GM19372 (cell line): ENCODE measurements around the gene NXPH1.

Experiments used
- ATAC-seq: cut with Tn5 transposase; IDR thresholded peaks from one replicate; pipeline ENCODE4 v1.9.1; 2021; ENCODE audit warnings: mild to moderate bottlenecking, low read depth, moderate library complexity; ENCODE audit not compliant: unreplicated experiment

NXPH1 gene

GRCh38 chr7:8585591-8585990 is 152.2 kb downstream of the NXPH1 start:
- ATAC-seq = no peak

- ATAC-seq = no peak
Measured at GRCh38 chr7:8590225-8590624, 156.8 kb downstream of the NXPH1 start.

GRCh38 chr7:8590791-8591190 is 157.4 kb downstream of the NXPH1 start:
- no peak for ATAC-seq

DNA sequence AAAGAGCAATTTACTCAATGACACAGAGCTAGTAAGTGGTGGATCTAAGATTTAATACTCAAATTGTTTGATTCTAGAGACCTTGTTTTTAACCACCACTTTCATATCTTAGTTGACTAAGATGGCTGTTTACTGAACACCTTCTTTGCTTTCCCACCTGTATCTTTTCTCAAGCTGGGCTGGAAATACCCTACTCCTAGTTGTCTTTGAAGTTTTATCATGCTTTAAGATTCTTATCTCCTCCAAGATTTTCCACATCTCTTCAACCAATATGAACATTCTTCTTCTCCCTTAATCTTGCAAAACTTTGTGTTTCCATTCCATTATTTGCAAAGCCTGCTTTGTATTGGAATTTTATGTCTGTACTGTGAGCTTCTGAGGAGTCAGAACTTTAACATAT is 157.9 kb downstream of the NXPH1 start:
- no peak for ATAC-seq

GRCh38 chr7:8592167-8592566 is 158.8 kb downstream of the NXPH1 start:
- ATAC-seq = no peak

DNA sequence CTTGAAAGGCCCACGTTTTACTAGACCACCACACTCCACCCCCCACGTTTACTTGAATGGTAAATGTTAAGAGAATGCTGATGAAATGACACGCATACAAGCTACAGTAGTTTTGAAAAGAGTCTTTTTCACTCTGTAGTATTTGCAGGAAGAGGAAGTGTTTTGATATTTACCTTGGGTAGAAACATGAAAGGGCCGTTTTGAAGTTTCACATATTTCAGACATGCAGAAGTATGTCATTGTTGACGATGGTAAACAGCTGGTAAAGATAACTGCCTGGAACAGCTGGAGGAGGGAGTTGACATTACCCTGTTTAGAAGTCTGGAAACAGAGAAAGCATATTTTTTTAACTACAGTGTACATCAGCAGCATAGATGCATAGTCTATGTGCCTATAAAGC is 160.7 kb downstream of the NXPH1 start:
- ATAC-seq = no peak

GRCh38 chr7:8597565-8597964 is 164.2 kb downstream of the NXPH1 start:
- ATAC-seq = no peak

- no peak for ATAC-seq
Measured at GRCh38 chr7:8601121-8601520, 167.7 kb downstream of the NXPH1 start.

- no peak for ATAC-seq
Measured at GRCh38 chr7:8605221-8605620, 171.8 kb downstream of the NXPH1 start.

- ATAC-seq = no peak
Measured at GRCh38 chr7:8612584-8612983, 179.2 kb downstream of the NXPH1 start.

- no peak for ATAC-seq
Measured at GRCh38 chr7:8613191-8613590, 179.8 kb downstream of the NXPH1 start.

- ATAC-seq = no peak
Measured at GRCh38 chr7:8615019-8615418, 181.6 kb downstream of the NXPH1 start.

GRCh38 chr7:8618441-8619070 is 185.1 kb downstream of the NXPH1 start:
- no peak for ATAC-seq

DNA sequence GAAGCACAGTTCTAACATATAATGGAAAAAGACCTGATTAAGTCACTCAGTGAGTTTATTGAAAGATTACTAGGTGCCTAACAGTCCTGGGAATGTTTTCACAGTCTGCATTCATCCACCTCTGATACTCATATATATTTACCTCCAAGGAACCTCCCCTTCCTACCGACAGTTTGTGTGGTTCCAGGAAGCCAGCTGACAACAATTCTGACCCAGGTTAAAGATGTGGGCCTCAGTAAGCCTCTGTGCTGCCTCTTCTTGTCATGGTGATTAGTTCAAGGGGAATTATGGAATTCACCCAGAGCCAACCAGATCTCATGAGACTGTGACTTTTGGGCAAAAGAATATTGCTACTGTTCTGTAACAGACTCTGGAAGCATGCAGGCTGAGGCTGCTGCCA is 186.8 kb downstream of the NXPH1 start:
- ATAC-seq = no peak

DNA sequence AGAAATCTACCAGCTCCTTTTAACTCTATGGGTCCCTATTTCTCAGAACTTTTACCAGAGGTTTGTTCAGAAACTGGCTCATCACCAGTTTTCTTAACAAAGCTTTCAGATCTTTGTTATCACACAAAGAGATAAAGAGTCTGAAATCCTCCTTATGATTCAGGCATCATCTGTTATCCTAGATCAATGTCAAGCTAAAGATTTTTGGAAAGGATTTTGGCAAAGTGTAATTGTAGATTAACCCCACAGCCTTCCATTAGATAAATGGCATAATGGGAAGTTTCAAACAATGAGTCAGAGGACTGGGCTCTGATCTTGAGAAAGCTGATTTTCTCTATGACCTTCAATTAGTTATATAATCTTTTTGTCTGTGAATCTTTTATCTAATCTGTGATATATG is 192.2 kb downstream of the NXPH1 start:
- no peak for ATAC-seq

DNA sequence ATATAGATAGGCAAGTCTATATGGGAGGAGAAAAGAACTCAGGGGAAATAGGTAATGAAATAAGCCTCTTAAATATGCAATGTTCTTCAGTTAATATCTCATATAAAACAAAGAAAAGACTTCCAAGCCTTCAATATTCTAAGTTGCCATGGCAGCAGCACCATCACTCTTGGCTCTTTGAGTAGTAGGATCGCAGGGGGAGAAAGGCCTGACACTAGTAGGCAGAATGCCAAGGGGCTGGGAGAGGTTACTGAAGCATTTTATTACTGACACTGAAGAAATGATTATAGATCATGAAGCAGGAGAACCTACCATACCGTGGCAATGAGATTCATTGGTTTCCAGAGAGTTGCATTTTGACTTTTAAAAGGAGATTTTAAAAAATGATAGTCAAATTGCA is 193.9 kb downstream of the NXPH1 start:
- no peak for ATAC-seq

DNA sequence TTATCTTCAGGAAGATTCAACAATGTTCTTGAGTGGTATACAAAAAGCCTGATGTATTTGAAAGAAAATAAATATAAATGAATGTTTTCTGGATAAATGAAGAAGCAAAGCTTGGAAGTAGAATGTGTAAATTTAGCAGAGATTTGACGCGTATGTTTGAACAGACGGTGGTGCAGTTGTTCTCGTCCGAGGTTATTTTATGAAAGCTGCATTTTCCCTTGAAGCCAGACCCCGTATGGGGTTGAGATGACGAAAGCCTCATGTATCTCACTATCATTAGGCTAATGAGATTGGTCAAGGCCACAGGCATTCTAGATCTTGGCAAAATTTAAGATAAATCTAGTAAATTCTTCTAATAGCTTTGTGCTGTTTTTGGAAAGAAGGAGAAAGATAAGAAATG is 195.2 kb downstream of the NXPH1 start:
- ATAC-seq = no peak

DNA sequence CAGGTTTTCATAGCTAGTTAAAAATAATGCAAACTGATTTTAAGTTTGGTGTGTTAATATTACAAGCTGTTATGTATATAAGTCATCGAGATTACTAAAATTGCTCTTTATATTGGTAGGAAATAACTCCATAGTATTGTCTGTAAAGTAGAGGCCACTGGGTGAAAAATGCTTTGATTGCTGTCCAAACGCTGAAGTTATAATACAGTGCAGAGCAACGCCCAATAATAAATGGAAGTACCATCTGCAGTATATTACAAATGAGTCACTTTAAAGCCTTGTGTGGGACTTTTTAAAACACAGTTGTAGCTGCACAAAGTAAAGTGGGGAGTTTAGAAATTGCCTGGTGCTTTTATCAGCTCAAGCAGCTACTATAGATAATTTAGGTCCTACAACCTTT is 196.1 kb downstream of the NXPH1 start:
- ATAC-seq = no peak

DNA sequence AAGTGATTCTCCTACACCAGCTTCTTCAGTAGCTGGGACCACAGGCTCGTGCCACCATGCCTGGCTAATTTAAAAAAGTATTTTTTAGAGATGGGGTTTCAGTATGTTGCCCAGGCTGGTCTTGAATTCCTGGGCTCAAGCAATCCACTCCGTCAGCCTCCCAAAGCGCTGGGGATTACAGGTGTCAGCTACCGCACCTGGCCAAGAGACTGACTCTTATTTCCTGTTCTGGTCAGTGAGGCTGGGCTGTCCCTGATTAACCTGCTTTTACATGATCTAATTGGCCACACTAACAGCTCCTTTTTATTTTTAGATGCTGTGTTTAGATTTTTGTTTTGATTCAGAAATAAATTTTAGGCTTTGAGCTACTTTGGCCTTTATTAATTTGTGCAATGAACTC is 203.9 kb downstream of the NXPH1 start:
- no peak for ATAC-seq

DNA sequence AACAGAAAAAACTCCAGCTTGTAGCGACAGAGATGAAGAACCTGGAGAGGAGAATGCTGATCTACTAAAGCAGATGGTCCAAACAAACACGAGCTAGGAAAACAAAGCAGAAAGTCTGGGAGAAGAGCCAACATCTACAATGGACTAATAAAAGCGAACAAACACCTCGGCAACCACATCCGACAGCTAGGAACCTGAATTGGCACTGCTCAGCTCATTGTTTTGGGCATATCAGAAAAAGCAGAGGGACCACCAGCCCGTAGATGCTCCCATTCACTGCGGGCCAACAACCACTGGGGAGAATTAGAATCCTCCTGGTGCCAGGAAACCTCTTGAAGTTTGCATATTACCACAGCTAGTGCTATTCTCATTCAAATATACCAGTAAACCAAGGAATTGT is 204.7 kb downstream of the NXPH1 start:
- ATAC-seq = no peak

GRCh38 chr7:8639668-8640067 is 206.3 kb downstream of the NXPH1 start:
- no peak for ATAC-seq

DNA sequence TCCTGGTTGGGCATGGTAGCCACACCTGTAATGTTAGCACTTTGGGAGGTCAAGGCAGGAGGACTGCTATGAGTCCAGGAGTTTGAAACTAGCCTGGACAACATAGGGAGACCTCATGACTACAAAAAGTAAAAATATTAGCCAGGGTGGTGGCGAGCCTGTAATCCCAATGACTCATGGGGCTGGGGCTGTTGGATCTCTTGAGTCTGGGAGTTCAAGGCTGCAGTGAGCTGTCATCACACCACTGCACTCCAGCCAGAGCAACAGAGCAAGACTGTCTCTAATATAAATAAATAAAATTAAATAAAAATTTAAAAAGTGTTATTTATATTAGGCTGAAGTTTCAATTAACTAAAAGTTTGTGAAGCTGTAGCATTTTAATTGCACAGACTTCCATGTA is 207.3 kb downstream of the NXPH1 start:
- no peak for ATAC-seq
